NT2/D1 (cell line): Measurements from ENCODE around the gene CTSO.
A peak's percentile ranks its signal among the peaks of the same experiment; 100 is the strongest.

ENCODE experiments used
- DNase-seq: peaks from one replicate; pipeline ENCODE4 v3.0.0-alpha.2; 2011; ENCODE audit warnings: low read depth, low spot score
- H3K27me3 ChIP-seq: 2 replicates; pipeline ENCODE4 v1.6.0; 2011; ENCODE audit warnings: mild to moderate bottlenecking; ENCODE audit not compliant: insufficient read length, insufficient read depth
- H3K36me3 ChIP-seq: 2 replicates; pipeline ENCODE4 v1.6.1; 2011; ENCODE audit warnings: mild to moderate bottlenecking, low read length, mixed read lengths; ENCODE audit not compliant: insufficient read depth, insufficient read length
- H3K4me1 ChIP-seq: 2 replicates; pipeline ENCODE4 v1.5.1; 2011; ENCODE audit not compliant: insufficient read depth, insufficient read length
- H3K4me3 ChIP-seq: 2 replicates; pipeline ENCODE4 v1.5.1; 2011; ENCODE audit warnings: low read depth; ENCODE audit not compliant: insufficient read length
- H3K9ac ChIP-seq: 2 replicates; pipeline ENCODE4 v1.6.0; 2011; ENCODE audit warnings: low read depth; ENCODE audit not compliant: insufficient read length
- H3K9me3 ChIP-seq: 2 replicates; pipeline ENCODE4 v1.5.1; 2011; ENCODE audit warnings: mild to moderate bottlenecking, low read length; ENCODE audit not compliant: insufficient read depth
- SUZ12 ChIP-seq: IDR thresholded peaks from 2 replicates; pipeline ENCODE4 v1.6.1; 2011; ENCODE audit not compliant: insufficient read length, insufficient read depth; ENCODE audit errors: extremely low read depth
- YY1 ChIP-seq: IDR thresholded peaks from 2 replicates; pipeline ENCODE4 v1.6.1; 2011; ENCODE audit not compliant: insufficient read length, insufficient read depth
- ZNF274 ChIP-seq: IDR thresholded peaks from 2 replicates; pipeline ENCODE4 v1.6.1; 2011; ENCODE audit warnings: mild to moderate bottlenecking, low read depth, low read length

The CTSO gene

GRCh38 chr4:155953151-155954117, at the start of gene CTSO:
CTSO (minus strand) TSS chr4:155953866; CDS start chr4:155953847, 19 bp downstream.
- peak; percentile 46 for DNase-seq

GRCh38 chr4:156000491-156000890, 46.8 kb upstream of the CTSO start:
- Histone ChIP-seq H3K4me3 (no peak overlapping the region), H3K9ac (no peak overlapping the region), H3K36me3 (no peaks in the 10 kb centered on the region), H3K4me1 (no peaks in the 10 kb centered on the region), H3K27me3 (no peaks in the 10 kb centered on the region), H3K9me3 (no peaks in the 10 kb centered on the region)
- TF ChIP-seq SUZ12 = no peak
- TF ChIP-seq YY1 = no peak
- no peak for TF ChIP-seq ZNF274
- DNase-seq = no peak

More at GRCh38 chr4:155953151-155954117, at the start of gene CTSO:
- no peaks in the 10 kb centered on the region for H3K36me3 ChIP-seq
- TF ChIP-seq SUZ12 = no peak
- no peak for TF ChIP-seq YY1
- TF ChIP-seq ZNF274 = no peak
- no peaks in the 10 kb centered on the region for H3K4me1 ChIP-seq
- peak within 1 kb of the TSS; percentile 64 for H3K4me3 ChIP-seq
- peak within 1 kb of the TSS; percentile 83 for H3K9ac ChIP-seq
- no peaks in the 10 kb centered on the region for H3K9me3 ChIP-seq
- no peaks in the 10 kb centered on the region for H3K27me3 ChIP-seq

GRCh38 chr4:155999725-156000124, 46.1 kb upstream of the CTSO start:
- no peak for TF ChIP-seq YY1
- no peak for TF ChIP-seq SUZ12
- TF ChIP-seq ZNF274 = no peak
- Histone ChIP-seq H3K4me1 (no peaks in the 10 kb centered on the region), H3K27me3 (no peaks in the 10 kb centered on the region), H3K9me3 (no peaks in the 10 kb centered on the region), H3K36me3 (no peaks in the 10 kb centered on the region), H3K4me3 (no peak overlapping the region), H3K9ac (no peak overlapping the region)
- DNase-seq = peak; percentile 52

GRCh38 chr4:155995069-155995468, 41.4 kb upstream of the CTSO start:
- no peak for DNase-seq
- TF ChIP-seq ZNF274 = no peak
- TF ChIP-seq YY1 = no peak
- TF ChIP-seq SUZ12 = no peak
- no peaks in the 10 kb centered on the region for H3K4me1 ChIP-seq
- H3K4me3 ChIP-seq = no peak overlapping the region
- H3K9me3 ChIP-seq = no peaks in the 10 kb centered on the region
- no peaks in the 10 kb centered on the region for H3K36me3 ChIP-seq
- H3K9ac ChIP-seq = no peak overlapping the region
- no peaks in the 10 kb centered on the region for H3K27me3 ChIP-seq

- Histone ChIP-seq H3K36me3 (no peaks in the 10 kb centered on the region), H3K9me3 (no peaks in the 10 kb centered on the region), H3K4me3 (no peak overlapping the region), H3K9ac (no peak overlapping the region), H3K27me3 (no peaks in the 10 kb centered on the region), H3K4me1 (no peaks in the 10 kb centered on the region)
- TF ChIP-seq SUZ12 (no peak), YY1 (no peak), ZNF274 (no peak)
- no peak for DNase-seq
Measured at GRCh38 chr4:155984106-155984797, 30.6 kb upstream of the CTSO start.

GRCh38 chr4:155982736-155983385, 29.2 kb upstream of the CTSO start:
- no peak for TF ChIP-seq ZNF274
- Histone ChIP-seq H3K9ac (no peak overlapping the region), H3K4me1 (no peaks in the 10 kb centered on the region), H3K4me3 (no peak overlapping the region), H3K36me3 (no peaks in the 10 kb centered on the region), H3K9me3 (0 out of 2 replicates have a peak, but pooled peaks cover 6% of the 10 kb centered on the region), H3K27me3 (no peaks in the 10 kb centered on the region)
- DNase-seq = no peak

- Histone ChIP-seq H3K4me1 (no peaks in the 10 kb centered on the region), H3K9ac (no peak overlapping the region), H3K4me3 (no peak overlapping the region), H3K27me3 (no peaks in the 10 kb centered on the region), H3K9me3 (0 out of 2 replicates have a peak, but pooled peaks cover 6% of the 10 kb centered on the region), H3K36me3 (no peaks in the 10 kb centered on the region)
- no peak for DNase-seq
- no peak for TF ChIP-seq SUZ12
- no peak for TF ChIP-seq ZNF274
- TF ChIP-seq YY1 = no peak
Measured at GRCh38 chr4:155978810-155979209, 25.1 kb upstream of the CTSO start.
